ENCODE data around the gene PPM1B. TPM values are rescaled to one million over a fixed set of nuclear protein-coding genes. Genes with fewer than 3 reads are reported as not detected.
"Not testable (repeated sequence)": the region's sequence is repeated elsewhere in the genome, so short reads cannot be mapped to it uniquely, and the experiment has no call there.

The PPM1B gene
- total and polyA plus RNA-seq, 8 donors = 37.5 to 66.2 (median 57.0) TPM

DNA sequence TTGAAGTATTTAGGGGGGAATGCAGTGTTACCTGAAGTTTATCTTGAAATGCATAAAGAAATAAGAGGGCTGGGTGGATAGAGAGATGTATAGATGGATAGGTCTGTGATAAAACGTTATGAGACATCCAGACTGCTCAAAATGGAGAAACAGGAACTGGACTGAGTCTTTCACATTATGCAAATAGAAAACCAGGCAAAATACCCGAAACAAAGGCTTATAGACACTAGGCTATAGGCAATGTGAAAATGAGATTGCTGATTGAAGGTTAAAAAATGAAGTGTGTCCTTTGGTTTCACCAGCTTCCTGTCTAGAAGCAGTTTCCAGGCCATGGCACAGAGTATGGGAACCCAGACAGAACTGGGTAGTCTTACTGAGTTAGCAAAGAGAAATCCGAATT lies 81.7 kb downstream of the PPM1B start:
- H3K36me3 ChIP-seq = no peaks in the 10 kb centered on the region
- ATAC-seq = no peak
- TF ChIP-seq, protein P1, sequence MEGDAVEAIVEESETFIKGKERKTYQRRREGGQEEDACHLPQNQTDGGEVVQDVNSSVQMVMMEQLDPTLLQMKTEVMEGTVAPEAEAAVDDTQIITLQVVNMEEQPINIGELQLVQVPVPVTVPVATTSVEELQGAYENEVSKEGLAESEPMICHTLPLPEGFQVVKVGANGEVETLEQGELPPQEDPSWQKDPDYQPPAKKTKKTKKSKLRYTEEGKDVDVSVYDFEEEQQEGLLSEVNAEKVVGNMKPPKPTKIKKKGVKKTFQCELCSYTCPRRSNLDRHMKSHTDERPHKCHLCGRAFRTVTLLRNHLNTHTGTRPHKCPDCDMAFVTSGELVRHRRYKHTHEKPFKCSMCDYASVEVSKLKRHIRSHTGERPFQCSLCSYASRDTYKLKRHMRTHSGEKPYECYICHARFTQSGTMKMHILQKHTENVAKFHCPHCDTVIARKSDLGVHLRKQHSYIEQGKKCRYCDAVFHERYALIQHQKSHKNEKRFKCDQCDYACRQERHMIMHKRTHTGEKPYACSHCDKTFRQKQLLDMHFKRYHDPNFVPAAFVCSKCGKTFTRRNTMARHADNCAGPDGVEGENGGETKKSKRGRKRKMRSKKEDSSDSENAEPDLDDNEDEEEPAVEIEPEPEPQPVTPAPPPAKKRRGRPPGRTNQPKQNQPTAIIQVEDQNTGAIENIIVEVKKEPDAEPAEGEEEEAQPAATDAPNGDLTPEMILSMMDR (IDR thresholded peaks at IDR 0.05) = no peak
- H3K4me1 ChIP-seq = peaks cover 3 to 7% of the 10 kb centered on the region in 2 donors
- DNase-seq = no peak
- no peak overlapping the region for H3K27ac ChIP-seq
- H3K9me3 ChIP-seq = peaks cover 0 to 18% of the 10 kb centered on the region in 2 donors
- intact Hi-C loops (cut with DNase I) = no loop called here
- no peak overlapping the region for H3K4me3 ChIP-seq
- no peaks in the 10 kb centered on the region for H3K27me3 ChIP-seq

DNA sequence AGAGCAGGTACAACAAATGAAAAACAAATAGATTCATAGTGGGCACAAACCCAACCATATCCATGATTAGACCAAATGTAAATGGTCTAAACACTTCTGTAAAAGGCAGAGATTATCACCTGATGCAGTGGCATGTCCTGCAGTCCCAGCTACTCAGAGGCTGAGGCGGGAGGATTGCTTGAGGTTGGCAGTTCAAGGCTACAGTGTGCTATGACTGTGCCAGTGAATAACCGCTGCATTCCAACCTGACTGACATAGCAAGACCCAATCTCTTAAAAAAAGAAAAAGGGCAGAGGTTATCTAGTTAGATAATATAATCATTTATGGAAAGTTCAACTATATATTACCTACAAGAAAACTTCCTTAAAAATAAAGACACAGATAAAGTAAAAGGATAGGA lies 85.3 kb downstream of the PPM1B start:
- TF ChIP-seq, protein P1 (IDR thresholded peaks at IDR 0.05) = no peak
- H3K27ac ChIP-seq = no peak overlapping the region
- intact Hi-C loops (cut with DNase I) = no loop called here

GRCh38 chr2:44255704-44256103 lies 87.0 kb downstream of the PPM1B start:
- H3K9me3 ChIP-seq = peaks cover 0 to 18% of the 10 kb centered on the region in 2 donors
- DNase-seq; H3K27me3 ChIP-seq; intact Hi-C loops (cut with DNase I); H3K4me1 ChIP-seq; H3K27ac ChIP-seq; ATAC-seq; H3K36me3 ChIP-seq; H3K4me3 ChIP-seq: not testable (repeated sequence)

More for the DNA sequence above, 85.3 kb downstream of the PPM1B start:
- peaks cover 0 to 18% of the 10 kb centered on the region in 2 donors for H3K9me3 ChIP-seq
- H3K4me3 ChIP-seq = no peak overlapping the region
- H3K36me3 ChIP-seq = no peaks in the 10 kb centered on the region
- no peaks in the 10 kb centered on the region for H3K27me3 ChIP-seq
- no peak for DNase-seq
- ATAC-seq = no peak
- no peaks in the 10 kb centered on the region for H3K4me1 ChIP-seq

- H3K27me3 ChIP-seq; H3K9me3 ChIP-seq; ATAC-seq; H3K4me1 ChIP-seq; DNase-seq; intact Hi-C loops (cut with DNase I); H3K4me3 ChIP-seq; H3K27ac ChIP-seq; H3K36me3 ChIP-seq: not testable (repeated sequence)
Measured at GRCh38 chr2:44257802-44258201, 89.1 kb downstream of the PPM1B start.

DNA sequence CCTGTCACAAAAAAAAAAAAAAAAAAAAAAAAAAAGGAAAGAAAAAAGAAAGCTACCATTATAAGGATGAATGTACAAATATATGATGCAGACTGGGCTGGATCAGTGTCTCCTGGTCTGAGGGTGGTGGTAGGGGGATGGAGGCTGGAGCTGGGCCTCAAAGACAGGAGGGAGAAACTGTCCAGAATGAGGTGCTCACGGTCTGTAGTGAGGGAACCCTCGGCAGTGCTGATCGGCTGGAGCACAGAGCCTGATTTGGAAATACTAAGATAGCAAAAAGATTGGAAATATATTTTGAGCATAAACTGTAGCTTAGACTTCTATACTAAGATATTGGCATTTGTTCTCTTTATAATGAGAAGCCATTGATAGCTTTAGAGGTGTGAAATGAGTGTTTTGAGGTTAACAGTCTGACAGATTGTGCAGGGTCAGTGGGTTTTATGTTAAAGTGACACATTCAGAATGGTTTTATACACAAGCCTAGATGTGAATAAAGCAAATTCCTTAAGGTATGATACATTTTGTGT lies 98.7 kb downstream of the PPM1B start:
- ATAC-seq (no peak), DNase-seq (no peak)
- H3K27ac ChIP-seq = no peak overlapping the region

DNA sequence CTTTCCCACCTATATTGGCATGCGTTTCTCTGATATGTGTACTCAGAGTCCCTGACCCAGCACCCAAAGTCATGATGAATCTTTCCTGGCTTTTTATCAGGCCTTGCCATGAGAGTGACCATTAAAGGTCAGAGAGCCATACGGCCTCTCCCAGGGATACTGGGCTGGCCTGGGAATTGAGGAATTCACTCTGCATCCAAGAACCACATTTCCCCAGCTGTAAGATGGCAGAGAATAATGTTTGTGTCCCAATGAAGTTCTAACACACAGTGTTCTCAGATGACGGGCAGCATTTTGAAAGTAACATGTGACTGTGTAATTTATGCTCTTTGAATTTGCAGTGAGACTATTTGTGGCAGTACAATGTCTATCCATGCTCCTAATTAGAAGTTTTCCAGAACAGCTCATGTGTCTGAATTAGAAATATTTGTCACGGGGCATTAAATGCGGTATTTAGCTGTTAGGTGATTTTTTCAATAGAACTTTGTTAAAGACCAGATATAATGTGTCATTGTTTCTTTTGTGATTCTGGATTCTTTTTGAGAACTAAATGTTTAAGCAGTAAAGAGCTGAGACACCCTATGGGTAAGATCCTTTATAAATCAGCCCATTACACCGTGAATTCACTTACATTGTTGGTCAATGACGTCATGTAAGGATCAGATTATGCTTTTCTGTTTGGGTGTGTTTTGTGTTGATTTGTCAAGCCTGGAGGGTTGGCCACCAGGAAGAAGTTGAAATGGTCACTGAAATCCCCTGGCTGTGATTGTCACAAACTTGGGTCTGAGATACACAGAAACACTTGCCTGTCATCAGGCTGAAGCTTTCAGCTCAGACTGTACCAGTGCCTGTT lies 99.3 kb downstream of the PPM1B start:
- DNase-seq (no peak), ATAC-seq (no peak)
- Histone ChIP-seq H3K4me1 (no peaks in the 10 kb centered on the region), H3K27me3 (no peaks in the 10 kb centered on the region), H3K36me3 (no peaks in the 10 kb centered on the region), H3K9me3 (no peaks in the 10 kb centered on the region), H3K27ac (no peak overlapping the region), H3K4me3 (no peak overlapping the region)
- TF ChIP-seq, protein P1 (IDR thresholded peaks at IDR 0.05) = no peak
- intact Hi-C loops (cut with DNase I) = no loop called here

More for the DNA sequence above, 98.7 kb downstream of the PPM1B start:
- no peaks in the 10 kb centered on the region for H3K36me3 ChIP-seq
- intact Hi-C loops (cut with DNase I) = no loop called here
- H3K9me3 ChIP-seq = no peaks in the 10 kb centered on the region
- no peak overlapping the region for H3K4me3 ChIP-seq
- no peaks in the 10 kb centered on the region for H3K27me3 ChIP-seq
- TF ChIP-seq, protein P1 (IDR thresholded peaks at IDR 0.05) = no peak
- no peaks in the 10 kb centered on the region for H3K4me1 ChIP-seq

Measured in left lung (tissue), 10 donors.